HG03442 (cell line): Measurements from ENCODE around the gene MAP2K3.
A peak's percentile ranks its signal among the peaks of the same experiment; 100 is the strongest.
"Not testable (repeated sequence)": the region's sequence is repeated elsewhere in the genome, so short reads cannot be mapped to it uniquely, and the experiment has no call there.

Experiments used
- ATAC-seq: cut with Tn5 transposase; IDR thresholded peaks from one replicate; pipeline ENCODE4 v1.9.1; 2021; ENCODE audit warnings: mild to moderate bottlenecking, moderate library complexity; ENCODE audit not compliant: unreplicated experiment

Gene MAP2K3

DNA sequence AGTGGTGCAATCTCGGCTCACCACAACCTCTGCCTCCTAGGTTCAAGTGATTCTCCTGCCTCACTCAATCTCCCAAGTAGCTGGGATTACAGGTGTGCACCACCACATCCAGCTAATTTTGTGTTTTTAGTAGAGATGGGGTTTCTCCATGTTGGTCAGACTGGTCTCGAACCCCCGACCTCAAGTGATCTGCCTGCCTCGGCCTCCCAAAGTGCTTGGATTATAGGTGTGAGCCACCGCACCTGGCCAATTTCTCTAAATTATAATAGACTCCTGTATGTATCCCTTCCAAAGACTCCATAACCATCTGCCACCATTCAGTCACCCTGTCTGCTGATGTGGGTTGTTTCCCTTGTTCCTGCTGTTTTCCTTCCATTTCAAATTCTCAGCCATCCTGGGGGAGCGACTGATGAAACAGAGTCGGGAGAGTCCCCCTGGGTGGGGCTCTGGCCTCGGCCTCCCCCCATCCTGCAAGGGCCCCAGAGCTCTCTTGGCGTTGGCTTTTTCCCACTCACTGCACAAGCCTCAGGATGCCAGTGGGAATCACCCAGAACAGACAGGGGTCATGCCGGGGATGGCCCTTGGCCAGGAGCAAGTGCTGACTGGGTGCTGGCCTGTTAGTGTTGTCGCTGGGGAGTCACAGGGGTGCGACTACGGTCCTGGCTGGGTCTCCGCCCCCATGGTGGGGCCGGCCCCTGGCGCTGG, 25.7 kb downstream of the MAP2K3 start:
- not testable (repeated sequence) for ATAC-seq

DNA sequence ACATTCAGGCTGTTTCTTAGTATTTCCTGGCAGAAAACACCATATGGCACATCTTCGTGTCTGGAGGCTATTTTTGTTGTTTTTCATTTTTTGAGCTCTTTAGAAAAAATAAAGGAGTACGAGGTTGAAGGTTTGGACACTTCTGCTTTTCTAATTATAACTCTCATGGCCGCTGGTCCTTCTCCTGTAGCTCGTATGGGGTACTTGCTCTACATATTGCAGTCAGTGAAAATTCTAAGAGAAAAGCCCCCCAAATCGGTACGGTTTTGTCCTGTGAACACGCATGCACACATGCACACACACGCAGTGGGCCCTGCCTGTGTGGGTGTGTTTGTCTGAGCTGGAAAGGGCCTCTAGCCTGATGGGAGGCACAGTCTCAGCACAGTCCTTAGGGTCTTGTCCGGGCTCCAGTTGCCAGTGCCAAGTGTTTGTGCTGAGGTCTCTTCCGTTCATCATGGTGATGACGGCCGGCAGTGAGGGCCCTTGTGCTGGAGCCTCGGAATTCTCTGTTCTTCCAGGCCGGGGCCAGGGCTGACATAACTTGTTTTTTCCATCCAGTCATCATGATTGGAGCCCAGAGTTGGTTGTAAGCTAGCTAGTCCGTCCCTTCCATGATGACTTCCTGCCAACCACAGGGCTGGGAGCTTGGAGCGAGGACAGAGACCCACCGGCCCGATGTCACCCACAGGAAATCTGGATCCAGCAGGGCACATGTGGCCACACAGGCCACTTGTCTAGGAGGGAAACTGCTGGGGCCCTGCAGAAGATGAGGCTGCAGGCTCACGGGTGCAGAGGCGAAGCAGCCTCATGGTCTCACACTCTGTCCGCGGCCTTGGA, 26.5 kb downstream of the MAP2K3 start:
- not testable (repeated sequence) for ATAC-seq

DNA sequence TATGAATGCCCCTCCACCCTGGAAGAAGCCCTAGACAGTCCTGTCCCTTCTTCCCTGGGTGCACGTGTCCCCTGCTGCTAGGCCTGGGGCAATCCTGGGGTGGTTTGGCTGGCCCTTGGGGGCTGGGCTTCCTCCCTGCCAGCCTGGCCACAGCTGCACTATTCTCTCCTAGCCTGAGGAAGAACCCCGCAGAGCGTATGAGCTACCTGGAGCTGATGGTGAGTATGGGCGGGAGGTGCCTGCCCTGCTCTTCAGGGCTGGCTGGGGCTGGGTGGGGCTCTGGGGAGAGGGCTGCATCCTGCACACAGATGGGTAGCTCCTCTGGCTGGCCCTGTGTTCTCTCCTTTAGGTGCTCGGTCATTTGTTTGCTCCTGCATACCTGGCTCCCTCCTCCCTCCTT, 28.8 kb downstream of the MAP2K3 start:
- ATAC-seq: no peak

DNA sequence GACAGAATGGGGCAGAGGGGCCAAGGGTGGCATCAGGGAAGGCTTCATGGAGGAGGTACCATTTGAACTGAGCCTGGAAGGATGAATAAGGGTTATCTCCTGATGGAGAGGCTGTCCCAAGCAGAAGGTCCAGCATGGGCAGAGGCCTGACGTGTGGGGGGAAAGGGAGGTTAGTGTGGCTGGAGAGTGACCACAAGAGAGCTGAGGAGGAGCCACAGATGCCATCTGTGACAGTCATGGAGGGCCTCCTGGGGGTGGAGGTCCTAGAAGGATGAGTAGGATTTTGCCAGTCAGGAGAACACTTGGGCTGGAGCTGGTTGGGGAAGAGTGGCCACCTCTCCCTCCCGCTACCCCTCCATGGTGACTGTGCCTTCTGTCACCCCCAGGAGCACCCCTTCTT, 29.2 kb downstream of the MAP2K3 start:
- ATAC-seq: not testable (repeated sequence)

DNA sequence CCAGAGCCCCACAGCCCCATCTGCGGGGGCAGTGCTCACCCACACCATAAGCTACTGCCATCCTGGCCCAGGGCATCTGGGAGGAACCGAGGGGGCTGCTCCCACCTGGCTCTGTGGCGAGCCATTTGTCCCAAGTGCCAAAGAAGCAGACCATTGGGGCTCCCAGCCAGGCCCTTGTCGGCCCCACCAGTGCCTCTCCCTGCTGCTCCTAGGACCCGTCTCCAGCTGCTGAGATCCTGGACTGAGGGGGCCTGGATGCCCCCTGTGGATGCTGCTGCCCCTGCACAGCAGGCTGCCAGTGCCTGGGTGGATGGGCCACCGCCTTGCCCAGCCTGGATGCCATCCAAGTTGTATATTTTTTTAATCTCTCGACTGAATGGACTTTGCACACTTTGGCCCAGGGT, 29.8 kb downstream of the MAP2K3 start:
- ATAC-seq: not testable (repeated sequence)

DNA sequence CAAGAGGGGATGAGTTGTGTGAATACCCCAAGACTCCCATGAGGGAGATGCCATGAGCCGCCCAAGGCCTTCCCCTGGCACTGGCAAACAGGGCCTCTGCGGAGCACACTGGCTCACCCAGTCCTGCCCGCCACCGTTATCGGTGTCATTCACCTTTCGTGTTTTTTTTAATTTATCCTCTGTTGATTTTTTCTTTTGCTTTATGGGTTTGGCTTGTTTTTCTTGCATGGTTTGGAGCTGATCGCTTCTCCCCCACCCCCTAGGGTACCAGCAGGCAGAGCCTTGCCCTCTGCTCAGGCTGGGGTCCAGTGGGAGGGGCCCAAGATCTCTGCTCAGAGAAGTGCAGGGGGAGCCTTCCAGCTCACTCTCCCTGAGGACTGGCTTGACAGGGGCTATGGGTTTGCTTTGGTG, 30.2 kb downstream of the MAP2K3 start:
- ATAC-seq: not testable (repeated sequence)

DNA sequence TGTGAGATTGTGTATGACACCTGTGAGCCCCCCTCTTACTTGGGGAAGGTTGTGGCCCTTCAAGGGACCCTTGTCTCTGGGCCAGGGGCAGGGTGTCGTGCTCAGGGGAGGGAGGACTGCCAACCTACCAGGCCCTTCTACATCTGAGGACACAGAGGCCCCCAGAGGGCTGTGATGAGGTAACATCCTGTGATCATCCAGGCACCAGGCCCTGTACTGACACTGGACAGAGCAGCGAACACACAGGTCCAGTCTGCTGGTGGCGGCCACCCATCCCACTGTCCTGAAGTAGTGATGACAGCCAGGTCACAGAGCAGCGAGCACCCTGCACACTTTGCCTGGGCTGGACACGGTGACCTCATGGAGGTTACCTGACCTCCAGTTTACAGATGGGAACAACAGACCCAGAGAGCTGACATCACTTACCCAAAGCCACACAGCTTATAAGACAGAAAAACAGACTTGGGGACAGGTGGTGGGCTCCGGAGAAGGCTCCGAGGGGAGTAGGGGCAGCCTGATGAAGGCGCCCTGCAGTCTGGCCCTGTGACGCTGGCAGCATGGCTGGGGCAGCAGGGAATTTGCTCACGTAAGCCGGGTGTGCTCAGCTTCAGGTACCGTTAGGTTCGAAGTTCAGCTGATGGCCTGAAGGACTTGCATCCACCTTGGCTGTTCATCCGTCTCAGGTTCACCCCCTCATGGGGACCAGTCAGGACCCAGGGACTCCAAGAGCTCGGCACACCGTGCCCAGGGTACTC, 30.9 kb downstream of the MAP2K3 start:
- ATAC-seq: not testable (repeated sequence)

DNA sequence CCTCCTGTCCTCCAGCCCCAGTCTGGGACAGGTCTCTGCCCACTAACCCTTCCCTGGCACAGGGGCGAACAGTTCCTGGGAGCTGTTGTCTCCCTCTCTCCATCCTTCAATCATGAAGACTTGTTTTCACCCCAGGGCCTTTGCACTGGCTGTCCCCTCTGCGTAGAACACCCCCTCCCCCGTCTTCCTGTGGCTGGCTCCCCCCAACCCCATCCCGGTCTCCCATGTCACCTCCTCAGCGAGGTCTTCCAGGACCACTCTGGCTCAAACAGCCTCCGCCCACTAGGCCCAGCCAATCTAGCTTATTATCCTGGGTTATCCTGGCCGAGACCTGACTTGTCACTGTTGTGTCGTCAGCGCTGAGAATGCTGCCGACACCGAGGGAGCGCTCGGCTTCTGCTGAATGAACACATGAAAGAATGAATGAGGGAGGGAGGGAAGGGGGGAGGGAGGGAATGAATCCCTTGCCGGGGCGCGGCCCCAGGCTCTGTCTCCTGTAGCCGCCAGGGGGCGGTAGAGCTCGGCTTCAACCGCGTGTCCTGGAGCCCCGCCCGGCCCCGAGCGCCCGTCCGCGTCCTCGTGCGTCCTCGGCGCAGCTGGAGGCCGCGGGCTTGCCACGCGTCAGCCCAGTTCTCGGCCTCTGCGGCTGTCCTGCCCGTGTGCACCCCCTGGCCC, 31.8 kb downstream of the MAP2K3 start:
- peak; percentile 47 for ATAC-seq

DNA sequence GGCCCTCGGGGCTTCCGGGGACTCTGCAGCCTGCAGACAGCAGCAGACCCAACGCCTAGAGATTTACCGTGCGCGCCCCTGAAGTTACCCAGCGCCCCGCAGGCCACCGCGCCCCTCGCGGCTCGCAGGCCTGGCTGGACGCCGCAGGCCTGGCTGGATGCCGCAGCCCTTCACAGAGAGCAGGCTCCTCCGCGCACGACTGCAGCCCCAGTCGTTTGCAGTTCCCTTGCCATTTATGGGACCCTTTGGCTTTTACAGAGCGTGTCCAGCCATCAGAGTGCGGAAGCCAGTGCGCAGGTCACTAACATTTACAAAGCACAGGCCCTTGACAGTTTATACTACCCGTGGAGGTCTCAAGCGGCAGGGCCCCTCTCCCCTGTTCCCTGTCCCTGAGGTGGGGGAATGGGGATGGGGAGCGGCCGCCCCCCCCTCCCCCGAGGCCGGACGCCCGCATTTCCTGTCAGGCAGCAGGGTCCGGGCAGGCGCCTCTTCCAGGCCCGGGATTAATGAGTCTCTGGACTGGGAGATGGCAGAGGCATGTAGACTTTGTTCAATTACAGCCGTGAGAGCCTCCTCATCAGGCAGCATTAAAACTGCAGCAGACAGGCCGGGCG, 32.5 kb downstream of the MAP2K3 start:
- peak; percentile 26 for ATAC-seq

DNA sequence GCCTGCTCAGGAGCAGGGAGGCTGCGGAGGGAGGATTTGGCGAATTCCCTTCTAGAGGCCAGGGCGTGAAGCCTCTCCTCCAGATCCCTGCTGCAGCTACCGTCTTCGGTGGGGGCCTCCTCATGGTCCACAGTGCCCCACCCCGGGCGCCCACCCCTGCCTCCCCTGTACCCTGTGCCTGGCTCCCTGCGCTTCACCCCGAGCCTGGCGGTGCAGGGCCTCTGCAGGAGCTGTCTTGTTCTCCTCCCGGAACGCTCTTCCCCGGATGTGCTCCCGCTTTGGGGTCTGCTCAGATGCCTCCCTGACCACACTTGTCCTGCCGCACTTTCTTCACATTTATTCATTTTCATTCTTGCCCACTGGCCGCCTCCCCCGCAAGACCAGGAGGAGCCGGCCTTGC, 33.3 kb downstream of the MAP2K3 start:
- ATAC-seq: not testable (repeated sequence)

DNA sequence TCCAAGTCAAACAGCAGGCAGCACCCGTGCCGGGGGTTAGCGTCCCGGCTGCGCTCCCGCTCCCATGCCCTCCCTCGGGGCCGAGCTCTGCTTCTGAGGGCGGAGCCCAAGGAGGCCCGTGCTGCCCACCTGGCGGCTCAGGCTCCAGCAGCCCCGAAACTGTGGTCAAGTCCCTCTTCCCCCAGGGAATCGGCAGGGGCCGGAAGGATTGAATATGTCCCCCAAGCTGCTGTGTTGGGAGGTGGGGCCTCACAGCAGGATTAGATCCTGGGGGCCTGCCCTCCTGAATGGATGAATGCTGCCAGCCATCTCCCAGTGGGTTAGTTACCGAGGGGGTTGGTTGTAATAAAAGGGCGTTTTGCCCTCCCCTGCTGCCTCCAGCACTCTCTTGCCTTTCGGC, 33.9 kb downstream of the MAP2K3 start:
- no peak for ATAC-seq

DNA sequence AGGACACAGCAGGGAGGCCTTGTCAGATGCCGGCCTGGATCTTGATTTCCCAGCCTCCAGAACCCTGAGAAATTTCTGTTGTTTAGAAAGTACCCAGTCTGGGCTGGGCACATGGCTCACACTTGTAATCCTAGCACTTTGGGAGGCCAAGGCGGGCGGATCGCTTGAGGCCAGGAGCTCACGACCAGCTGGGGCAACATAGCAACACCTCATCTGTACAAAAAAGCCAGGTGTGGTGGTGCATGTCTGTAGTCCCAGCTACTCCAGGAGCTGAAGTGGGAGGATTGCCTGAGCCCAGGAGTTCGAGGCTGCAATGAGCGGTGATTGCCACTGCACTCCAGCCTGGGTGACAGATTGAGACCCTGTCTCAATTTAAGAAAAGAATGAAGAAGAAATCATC, 34.3 kb downstream of the MAP2K3 start:
- not testable (repeated sequence) for ATAC-seq

DNA sequence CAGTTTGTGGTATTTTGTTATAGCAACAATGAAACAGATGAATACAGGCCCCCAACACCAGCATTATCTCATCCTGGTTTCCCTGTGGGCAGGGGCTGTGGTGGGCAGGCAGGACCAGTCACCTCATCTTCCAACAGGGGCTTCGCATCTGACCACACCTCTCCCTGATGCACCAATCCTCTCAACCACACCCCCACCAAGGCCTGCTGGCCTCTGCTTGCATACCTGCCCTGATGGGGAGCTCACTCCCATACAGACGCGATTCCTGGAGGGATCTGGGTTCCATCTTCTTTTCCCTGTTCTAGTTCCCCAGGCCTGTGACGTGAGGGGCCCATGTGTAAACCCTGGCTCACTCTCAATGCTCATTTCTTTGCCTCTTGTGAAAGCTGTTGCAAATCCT, 34.7 kb downstream of the MAP2K3 start:
- not testable (repeated sequence) for ATAC-seq

DNA sequence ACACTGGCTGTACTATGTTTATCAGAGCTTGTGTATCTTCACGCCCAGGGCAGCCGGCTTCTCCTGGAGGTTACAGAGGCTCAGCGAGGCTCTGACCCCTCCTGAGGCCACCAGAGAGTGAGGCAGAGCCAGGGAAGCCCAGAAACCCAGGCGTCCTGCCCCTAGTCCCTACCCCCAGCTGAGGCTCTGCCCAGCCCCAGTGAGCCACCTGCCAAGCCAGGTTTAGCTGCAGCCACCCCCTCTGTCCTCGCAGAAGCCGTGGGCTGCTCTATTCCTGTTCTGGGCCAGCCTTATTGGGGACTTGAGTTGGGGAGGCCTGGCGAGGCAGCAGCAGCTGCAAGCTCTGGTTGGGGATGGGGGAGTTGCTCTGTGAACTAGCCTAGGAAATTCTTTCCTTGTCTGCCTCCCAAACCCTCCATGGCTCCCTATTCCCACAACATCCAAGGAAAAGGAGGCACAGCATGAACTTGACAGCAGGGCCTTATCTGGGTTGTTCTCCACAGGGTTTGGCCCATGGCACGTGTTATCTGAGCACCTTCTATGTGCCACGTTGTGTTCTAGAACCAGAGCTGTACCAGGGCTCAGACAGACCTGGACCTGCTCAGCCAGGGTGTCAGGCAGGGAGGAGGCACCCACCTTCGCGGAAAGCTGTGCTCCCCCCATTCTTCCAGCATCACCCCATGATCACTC, 35.3 kb downstream of the MAP2K3 start:
- ATAC-seq: not testable (repeated sequence)

DNA sequence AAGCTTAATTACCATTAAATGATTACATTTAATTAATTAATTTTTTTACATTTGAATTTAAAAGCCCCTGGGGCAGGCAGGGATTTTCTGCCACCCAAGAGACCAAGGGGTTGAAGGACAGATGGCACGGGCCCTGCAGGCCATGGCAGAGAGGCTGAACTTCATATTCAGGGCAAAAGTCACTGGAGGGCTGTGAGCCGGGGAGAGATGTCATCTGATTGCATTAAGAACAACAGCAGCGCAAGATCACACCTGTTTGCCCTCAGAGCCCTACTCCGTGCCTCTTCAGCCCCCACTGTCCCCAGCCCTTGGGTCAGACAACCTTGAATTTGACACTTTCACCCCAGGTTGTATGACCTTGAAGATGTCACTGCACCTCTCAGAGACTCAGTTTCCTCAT, 35.9 kb downstream of the MAP2K3 start:
- ATAC-seq: not testable (repeated sequence)

DNA sequence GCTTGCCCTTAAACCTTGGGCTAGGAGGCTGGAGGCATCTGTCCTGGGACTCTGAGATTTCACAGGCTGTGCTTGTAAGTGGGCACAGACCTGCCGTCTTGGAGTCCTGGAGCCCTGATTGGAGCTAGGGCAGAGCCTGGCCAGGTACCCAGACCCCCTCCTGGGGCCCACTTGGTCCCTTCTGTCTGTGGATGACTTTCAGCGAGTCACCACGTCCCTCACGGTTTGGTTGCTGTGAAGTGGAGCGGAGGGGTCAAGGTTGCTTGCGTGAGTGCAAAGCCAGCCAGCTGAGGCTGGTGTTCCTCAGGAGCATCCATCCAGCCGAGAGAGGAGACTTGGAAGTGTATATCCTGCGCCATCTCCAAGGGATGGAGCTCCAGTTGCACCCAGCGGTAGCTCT, 36.5 kb downstream of the MAP2K3 start:
- not testable (repeated sequence) for ATAC-seq

DNA sequence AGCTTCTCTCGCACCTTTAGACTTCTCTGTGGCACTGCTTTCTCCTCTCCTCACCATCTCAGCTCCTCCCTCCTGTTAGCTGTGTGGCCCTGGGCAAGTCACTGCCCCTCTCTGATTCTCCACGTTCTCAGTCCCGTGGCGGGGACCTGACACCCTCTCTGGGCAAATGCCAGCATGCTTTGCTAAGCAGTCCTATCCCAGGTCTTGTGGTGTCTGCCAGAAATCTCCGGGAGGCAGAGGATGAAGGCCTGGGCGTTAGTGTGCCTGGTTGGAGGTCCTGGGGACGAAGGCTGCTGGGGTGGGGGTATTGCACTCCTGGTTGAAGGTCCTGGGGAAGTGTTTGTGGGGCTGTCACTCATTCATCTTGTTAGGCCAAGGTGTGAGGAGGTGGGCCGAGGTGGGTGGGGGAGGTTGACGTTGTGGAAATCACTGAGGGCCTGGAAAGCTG, 37.3 kb downstream of the MAP2K3 start:
- ATAC-seq: not testable (repeated sequence)

DNA sequence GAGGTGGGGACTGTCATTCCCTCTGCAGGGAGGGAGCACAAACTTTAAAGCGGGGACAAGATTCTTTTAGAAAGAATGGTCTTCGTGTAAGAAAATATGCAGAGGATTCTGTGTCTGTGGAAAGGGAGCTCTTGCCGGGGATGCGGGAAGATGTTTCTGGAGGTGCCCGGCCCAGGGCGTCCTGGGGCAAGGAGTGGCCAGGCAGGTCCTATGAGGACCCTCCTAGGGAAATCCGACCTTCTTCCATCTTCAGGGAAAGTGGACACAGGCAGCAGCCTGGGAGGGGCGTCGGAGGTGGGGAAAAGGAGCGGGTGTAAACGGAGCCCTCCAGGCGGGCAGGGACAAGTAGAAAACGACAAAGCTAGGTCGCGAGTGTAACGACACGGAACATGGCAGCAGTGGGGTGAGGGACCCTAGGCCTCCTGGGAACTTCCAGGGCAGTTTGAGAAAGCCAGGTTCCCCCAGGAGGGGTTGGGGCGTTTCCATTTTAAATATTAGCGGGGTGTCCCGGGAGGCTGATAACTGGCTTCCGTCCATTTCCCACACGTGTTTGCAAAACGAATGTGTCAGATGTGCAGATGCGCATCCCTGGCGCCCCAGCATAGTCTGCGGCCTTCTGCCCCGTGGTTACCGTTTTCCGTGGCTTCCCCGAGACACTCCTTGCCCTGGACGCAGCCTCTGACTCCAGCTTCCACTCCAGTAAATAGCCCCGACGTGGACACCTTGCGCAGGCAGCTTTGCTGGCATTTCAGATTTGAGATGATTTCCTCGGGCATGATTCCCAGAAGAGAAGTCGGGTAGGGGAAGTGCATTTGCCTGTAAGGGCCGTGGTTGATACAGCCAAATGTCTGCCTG, 39.0 kb downstream of the MAP2K3 start:
- not testable (repeated sequence) for ATAC-seq

DNA sequence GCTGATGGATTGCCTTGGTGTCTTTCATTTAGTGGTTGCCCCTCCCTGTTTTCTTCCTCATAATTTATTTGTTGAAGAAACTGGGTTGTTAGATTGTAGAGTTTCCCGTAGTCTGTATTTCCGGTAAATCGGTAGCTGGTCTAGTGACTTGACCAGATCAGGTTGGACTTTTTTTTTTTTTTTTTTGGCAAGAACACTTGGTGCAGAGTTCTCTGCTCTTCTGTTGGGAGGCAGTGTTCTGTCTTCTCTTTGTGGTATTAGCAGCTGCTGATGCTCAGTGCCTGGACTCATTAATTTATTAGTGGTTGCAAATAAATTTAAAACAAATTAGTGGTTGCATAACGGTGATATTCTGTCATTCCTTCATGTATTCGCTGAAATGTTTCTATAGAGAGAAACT, 40.2 kb downstream of the MAP2K3 start:
- not testable (repeated sequence) for ATAC-seq
